Brain microvascular endothelial cell (primary cell): ENCODE measurements around the gene PPARD.
"Not testable (repeated sequence)": the region's sequence is repeated elsewhere in the genome, so short reads cannot be mapped to it uniquely, and the experiment has no call there.

Source experiments
- DNase-seq: peaks from one replicate; pipeline ENCODE4 v3.0.0-alpha.2; 2020
- H3K27ac ChIP-seq: fragments of 250-450 bp; sonication (Bioruptor Pico); 2 replicates; pipeline ENCODE4 v1.5.1; 2020; ENCODE audit warnings: mild to moderate bottlenecking, moderate library complexity
- H3K27me3 ChIP-seq: fragments of 250-450 bp; sonication (Bioruptor Pico); replicated peaks from 2 replicates; pipeline ENCODE4 v1.5.1; 2020; ENCODE audit warnings: mild to moderate bottlenecking
- H3K36me3 ChIP-seq: fragments of 250-450 bp; sonication (Bioruptor Pico); replicated peaks from 2 replicates; pipeline ENCODE4 v1.5.1; 2020; ENCODE audit warnings: mild to moderate bottlenecking
- H3K4me3 ChIP-seq: 2 replicates; pipeline ENCODE4 v1.5.1; 2011; ENCODE audit warnings: low read depth, mild to moderate bottlenecking, control low read depth, low read length, moderate library complexity
- CTCF ChIP-seq: IDR thresholded peaks from 2 replicates; pipeline ENCODE4 v1.5.1; 2011; ENCODE audit warnings: low read depth, mild to moderate bottlenecking, moderate library complexity, low read length, control low read depth, inconsistent platforms; ENCODE audit errors: missing control alignments
- in situ Hi-C: cut with HindIII; loops from 2 replicates; pipeline ENCODE4 v1.10.0; 2017; ENCODE audit warnings: low sequenced_read_pairs, low pct_ligation_motif_present

Gene PPARD

DNA sequence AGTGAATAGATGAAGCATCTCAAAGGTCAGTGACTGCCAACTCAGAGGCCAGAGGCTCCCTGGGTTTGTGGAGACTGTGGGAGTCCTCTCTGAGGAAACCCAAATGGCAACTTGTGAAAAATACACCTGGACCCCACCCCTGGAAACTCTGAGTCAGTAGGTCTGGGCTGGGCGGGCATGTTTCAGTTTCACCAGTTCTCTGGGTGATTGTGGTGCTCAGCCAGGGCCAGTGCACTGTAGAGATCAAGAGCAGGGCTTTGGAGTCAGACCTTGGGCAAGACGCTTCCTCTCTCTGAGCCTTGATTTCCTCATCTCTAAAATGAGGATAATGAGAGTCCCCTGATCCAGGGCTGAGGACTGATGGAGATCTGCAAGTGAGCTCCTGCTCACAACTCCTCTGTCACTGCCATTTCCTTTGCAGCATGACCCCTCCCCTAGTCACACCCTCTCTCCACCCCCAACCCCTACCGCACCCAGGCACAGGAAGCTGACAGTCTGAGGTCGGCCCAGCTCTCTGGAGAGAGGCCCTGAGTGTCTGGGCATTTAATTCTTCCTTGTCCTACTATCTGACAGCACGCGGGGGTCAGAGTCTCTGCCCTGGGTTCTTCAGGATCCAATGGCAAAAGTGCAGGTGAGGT, 39.6 kb upstream of the PPARD start:
- in situ Hi-C loops = no loop called here
- H3K27ac ChIP-seq = no peak overlapping the region

GRCh38 chr6:35304299-35304698, 38.1 kb upstream of the PPARD start:
- TF ChIP-seq CTCF = no peak
- DNase-seq = no peak
- in situ Hi-C loops = no loop called here
- no peaks in the 10 kb centered on the region for H3K27me3 ChIP-seq
- H3K4me3 ChIP-seq = no peak overlapping the region
- H3K27ac ChIP-seq = no peak overlapping the region
- H3K36me3 ChIP-seq = no peaks in the 10 kb centered on the region

More for the DNA sequence above, 39.6 kb upstream of the PPARD start:
- no peak for TF ChIP-seq CTCF
- no peak for DNase-seq
- no peaks in the 10 kb centered on the region for H3K27me3 ChIP-seq
- no peaks in the 10 kb centered on the region for H3K36me3 ChIP-seq
- no peak overlapping the region for H3K4me3 ChIP-seq

DNA sequence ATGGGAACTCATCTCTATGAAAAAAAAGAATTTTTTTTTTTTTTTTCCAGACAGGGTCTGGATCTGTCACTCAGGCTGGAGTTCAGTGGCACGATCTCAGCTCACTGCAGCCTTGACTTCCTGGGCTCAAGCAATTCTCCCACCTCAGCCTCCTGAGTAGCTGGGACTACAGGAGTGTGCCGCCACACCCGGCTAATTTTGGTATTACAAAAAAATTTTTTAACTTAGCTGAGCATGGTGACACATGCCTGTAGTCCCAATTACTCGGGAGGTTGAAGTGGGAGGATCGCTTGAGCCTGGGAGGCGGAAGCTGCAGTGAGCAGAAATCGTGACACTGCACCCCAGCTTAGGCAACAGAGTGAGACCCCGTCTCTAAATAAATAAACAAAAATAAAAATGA, 37.2 kb upstream of the PPARD start:
- DNase-seq = no peak
- no peak for TF ChIP-seq CTCF
- H3K27me3 ChIP-seq = no peaks in the 10 kb centered on the region
- no peaks in the 10 kb centered on the region for H3K36me3 ChIP-seq
- no peak overlapping the region for H3K27ac ChIP-seq
- H3K4me3 ChIP-seq = no peak overlapping the region
- in situ Hi-C loops = no loop called here

DNA sequence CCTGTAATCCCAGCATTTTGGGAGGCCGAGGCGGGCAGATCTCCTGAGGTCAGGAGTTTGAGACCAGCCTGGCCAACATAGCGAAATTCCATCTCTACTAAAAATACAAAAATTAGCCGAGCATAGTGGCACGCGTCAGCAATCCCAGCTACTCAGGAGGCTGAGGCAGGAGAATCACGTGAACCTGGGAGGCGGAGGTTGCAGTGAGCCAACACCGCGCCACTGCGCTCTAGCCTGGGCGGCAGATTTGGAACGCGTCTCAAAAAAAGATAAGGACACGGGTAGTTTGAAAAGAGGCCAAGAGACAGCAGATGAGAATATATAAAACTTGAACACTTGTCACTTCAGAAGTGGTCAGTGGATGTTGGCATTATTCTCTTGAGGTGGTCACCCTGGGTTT, 35.2 kb upstream of the PPARD start:
- H3K27ac ChIP-seq, H3K36me3 ChIP-seq, H3K27me3 ChIP-seq, in situ Hi-C loops, H3K4me3 ChIP-seq, DNase-seq: not testable (repeated sequence)

- H3K27ac ChIP-seq, H3K27me3 ChIP-seq, DNase-seq, H3K36me3 ChIP-seq, H3K4me3 ChIP-seq, in situ Hi-C loops: not testable (repeated sequence)
Observed at GRCh38 chr6:35308543-35308942, 33.8 kb upstream of the PPARD start.

- in situ Hi-C loops = no loop called here
- TF ChIP-seq CTCF = no peak
- Histone ChIP-seq H3K27me3 (no peaks in the 10 kb centered on the region), H3K36me3 (no peaks in the 10 kb centered on the region), H3K27ac (no peak overlapping the region), H3K4me3 (no peak overlapping the region)
- no peak for DNase-seq
Observed at GRCh38 chr6:35309611-35310264, 32.6 kb upstream of the PPARD start.
